Right ventricle myocardium superior (tissue), 1 donor: ENCODE measurements around the gene KIAA1671. TPM values are rescaled to one million over a fixed set of nuclear protein-coding genes. Genes with fewer than 3 reads are reported as not detected.

Source experiments
- ATAC-seq: fragments of 200-7000 bp; cut with Tn5 transposase; one replicate; pipeline ENCODE4 v1.9.1; 2020; ENCODE audit warnings: mild to moderate bottlenecking; ENCODE audit not compliant: poor library complexity
- DNase-seq: peaks from one replicate; pipeline ENCODE4 v3.0.0-alpha.2; 2020
- intact Hi-C: fragments of 100-400 bp; cut with DNase I; formaldehyde crosslinking; loops from one replicate; pipeline ENCODE4 v1.11.2; 2022
- total RNA-seq: library from RNA; stranded (reverse); fragmentation: NEBNext Ultra II Directional; extraction: Animal tissue kit (Norgen Biotek cat#: 25700); gene quantifications from one replicate; pipeline ENCODE4 v1.2.1, GENCODE V29; 2021
- donor health status: DM: no; HTN: yes; CAD: no; lungs with severe emphysema.

Gene KIAA1671
- total RNA-seq, 1 donor from 2014 or later = 12.6 TPM

DNA sequence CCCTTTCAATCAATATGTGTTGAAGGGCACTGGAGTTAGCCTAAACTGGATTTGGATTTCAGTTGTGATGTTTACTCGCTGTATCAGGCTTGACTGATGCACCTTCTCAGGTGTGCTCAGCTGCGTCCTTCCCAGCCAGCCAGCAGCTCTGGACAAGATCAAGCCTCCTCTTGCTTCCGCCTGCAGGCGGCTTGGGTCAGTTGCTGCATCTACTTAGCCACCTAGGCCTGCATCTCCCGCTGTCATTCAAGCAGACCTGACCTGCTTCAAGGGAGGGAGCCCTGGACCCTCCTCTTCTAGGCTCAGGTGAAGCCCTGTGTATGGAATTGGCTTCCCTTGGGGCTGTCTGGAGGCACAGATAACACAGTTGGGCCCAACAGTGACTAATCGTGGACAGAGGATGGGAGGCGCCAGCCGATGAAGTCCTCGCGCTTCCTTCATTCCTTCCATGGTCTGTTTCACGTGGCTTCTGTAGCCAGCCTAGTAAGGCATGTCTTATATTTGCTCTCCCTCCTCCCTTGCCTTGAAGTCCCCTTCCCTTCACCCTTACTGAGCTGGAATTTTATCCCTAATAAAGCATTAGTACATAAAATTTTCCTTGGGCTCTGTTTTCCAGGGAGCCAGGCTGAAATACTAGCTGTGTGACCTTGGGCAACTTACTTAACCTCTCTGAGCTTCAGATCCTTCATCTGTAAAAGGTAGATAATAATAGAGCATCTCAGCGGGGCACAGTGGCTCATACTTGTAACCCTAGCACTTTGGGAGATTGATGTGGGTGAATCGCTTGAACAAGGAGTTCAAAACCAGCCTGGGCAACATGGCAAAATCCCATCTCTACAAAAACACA, 3.9 kb upstream of the KIAA1671 start:
- DNase-seq (no peak), ATAC-seq (no peak)
- intact Hi-C loops = no loop called here

DNA sequence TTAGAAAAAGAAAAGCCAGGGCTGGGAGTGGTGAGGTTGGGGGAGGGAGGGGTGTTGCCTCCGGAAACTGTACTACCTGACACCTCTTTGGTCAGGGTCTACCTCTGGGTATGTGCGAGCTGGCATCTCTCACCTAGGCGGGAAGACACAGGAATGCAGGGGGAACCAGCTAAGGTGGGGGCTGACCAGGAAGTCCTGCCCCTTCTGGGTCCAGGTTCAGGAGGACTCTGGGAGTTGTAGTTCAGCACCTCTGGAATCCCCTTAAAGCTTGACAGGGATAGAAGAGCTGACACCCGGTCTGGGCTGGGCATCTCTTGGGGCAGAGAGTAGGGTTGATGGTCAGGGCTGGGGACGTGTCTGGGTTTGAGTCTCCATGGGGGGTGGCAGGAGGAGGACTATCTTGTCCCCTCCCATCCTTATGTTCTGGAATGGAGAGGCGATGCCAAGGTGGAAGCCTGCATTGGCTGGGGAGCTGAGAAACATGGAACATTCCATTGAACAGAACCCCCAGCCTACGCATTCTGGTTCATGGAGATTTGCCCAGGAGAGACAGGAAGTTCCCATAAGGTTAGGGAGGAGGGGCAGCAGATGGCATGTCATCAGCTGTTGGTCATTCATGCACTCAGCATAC, 2.1 kb upstream of the KIAA1671 start:
- no peak for ATAC-seq
- no peak for DNase-seq
- intact Hi-C loops = loop anchor here (5.0 kb wide), 1 partner anchor 77 kb away; no protein-coding TSS in a partner anchor

DNA sequence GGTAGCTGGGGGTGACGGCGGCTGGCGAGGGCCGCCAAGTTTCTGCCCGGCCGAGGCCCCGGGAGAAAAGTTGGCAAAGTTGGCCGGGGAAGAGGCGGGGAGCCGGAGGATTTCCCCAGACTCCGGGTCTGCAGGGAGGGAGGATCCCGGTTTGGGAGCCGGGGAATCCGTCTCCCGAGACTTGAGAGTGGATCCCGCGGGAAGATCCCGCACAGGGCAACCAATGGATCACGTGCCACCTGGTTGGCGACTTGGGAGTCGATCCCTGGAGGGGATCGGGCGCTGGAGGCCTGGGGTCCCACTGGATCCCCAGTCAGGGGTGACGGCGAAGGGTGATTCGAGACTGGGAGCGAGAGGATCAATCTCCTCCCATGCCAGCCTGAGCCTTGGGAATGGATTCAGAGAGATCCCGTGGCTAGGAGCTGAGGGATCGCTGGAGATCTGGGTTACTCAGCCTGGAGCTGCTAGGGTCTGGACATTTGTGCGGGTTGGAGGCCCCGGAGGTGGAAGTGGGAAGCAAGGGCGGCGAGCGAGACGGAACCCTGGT, 394 bp downstream of the KIAA1671 start:
- intact Hi-C loops = loop anchor here (1.0 to 5.0 kb wide), 2 partner anchors 74 to 95 kb away; no protein-coding TSS in a partner anchor
- DNase-seq (peak; percentile 62), ATAC-seq (peak; percentile 37)

DNA sequence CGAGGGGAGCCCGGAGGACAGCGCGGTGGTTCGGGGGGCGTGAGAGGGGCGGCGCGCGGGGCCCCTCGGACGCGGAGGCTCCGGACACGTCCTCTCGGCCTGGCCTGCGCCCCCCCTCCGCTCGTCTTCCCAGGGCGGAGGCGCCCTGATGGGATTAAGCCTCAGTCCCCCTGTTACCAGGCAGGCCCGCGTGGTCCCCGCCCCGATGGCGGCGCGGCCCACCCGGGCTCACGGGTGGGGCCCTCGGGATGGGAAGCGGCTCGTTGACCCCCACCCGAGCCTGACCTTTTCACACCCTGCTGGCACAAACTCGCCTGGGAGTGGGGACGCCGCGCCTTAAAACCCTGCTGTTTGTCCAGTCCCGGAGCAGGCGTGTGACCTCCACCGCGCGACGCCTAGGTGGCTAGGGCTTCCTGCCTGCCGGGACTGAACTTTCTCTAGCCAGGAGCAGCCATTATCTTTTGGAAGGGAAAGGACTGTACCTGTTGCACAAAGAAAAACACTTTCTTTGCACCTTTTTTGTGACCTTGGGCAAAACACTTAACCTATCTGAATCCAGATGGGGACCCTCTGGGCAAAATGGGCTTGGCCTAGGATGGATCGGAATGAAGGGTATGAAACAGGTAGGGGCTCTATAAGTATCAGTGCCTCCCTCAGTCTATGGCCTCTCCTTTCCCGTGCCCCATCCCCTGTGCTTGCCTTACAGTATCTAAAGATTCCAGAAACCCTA, 1.0 kb downstream of the KIAA1671 start:
- peak; percentile 69 for DNase-seq
- intact Hi-C loops = loop anchor here (5.0 kb wide), 1 partner anchor 74 kb away; no protein-coding TSS in a partner anchor
- peak; percentile 6 for ATAC-seq

DNA sequence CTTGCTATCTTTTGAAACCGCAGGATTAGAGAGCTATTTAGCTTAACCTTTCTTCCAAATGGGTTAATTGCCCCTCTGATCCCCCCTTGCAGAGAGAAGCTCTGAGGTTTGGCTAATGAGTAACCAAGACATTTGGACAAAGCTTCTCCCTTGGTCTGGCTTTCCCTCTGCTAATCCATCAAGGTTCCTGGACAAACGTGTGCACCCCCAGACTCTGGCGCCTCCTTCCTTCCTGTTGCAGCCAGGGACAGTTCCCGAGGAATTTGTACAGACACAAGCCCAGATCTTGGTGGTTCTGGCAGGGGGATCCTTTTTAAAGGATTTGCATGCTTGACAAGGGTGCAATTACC, 1.6 kb downstream of the KIAA1671 start:
- DNase-seq (no peak), ATAC-seq (no peak)
- intact Hi-C loops = loop anchor here (5.0 kb wide), 1 partner anchor 73 kb away; no protein-coding TSS in a partner anchor

DNA sequence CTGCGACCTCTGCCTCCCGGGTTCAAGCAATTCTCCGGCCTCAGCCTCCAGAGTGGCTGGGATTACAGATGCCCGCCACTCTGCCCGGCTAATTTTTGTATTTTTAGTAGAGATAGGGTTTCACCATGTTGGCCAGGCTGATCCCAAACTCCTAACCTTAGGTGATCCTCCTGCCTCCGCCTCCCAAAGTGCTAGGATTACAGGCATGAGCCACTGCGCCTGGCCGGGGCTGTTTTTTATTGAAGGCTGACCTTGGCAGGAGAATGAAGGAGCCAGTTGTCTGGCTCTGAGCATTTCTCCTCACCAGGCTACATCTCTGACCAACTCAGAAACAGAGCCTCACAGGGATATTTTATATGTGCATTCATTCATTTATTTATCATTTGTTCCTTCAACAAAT, 2.3 kb downstream of the KIAA1671 start:
- DNase-seq (no peak), ATAC-seq (no peak)
- intact Hi-C loops = loop anchor here (5.0 kb wide), 1 partner anchor 72 kb away; no protein-coding TSS in a partner anchor

DNA sequence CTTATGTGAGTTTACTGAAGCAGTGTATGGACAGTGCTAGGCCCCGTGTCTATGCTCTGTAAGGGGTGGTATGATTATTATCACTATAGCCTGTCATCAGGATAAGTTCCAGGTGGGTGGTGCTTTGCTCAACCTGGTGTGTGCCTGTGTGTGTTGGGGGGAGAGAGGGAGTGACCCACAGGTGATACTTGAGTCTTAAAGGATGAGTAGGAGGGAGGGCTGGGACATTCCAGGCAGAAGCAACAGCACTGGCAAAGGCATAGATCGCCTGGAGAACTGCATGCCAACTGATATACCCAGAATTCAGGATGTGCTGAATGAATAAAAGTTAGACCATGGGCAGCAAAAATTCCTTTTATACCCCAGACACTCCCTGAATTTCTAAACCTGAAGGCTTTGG, 4.5 kb downstream of the KIAA1671 start:
- DNase-seq (no peak), ATAC-seq (no peak)
- intact Hi-C loops = no loop called here

DNA sequence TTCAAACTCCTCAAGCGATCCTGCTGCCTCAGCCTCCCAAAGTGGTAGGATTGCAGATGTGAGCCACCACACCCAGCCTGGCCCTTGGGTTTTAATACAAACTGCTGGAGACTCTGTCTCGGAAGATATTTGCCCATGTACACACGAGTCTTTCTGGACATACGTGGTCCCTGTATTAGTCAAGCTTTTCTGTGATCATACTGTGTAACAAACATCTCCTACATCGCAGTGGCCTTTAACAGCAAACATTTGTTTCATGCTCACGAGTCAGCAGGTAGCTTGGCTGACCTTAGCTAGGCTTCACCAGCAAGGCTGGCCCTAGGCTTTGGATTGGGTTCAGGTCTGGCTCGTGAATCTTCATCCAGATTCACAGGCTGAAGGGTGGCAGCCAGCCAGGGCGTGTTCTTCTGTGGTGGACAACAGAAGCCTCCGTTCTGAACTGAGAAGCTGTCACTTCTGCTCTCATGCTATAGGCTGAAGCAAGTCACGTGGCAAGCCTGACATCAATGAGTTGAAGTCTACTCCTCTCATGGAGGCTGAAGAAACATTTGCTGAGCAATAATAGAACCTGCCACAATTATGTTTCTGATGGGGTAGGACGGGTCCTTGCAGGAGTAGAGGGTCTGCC, 8.8 kb downstream of the KIAA1671 start:
- no peak for DNase-seq
- intact Hi-C loops = no loop called here

DNA sequence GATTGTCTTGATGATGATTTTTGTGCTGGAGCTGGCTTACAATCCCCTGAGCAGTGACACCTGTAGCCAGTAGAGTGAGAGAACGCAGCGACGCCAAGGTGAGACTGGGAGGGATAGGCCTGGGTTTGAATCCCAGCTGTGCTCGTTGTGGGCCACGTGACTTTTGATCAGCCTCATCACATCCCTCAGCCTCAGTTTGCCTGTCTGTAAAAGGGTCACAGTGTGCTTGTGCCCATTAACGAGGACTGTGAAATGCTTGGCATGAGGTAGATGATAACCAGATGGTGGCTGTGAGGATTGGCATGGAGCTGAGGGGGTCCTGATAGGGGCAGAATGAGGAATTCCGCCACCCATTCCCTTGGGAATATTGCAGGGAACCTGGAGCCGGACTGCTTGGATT, 9.6 kb downstream of the KIAA1671 start:
- DNase-seq = no peak
- intact Hi-C loops = no loop called here
- no peak for ATAC-seq

More for the DNA sequence above, 8.8 kb downstream of the KIAA1671 start:
- no peak for ATAC-seq

DNA sequence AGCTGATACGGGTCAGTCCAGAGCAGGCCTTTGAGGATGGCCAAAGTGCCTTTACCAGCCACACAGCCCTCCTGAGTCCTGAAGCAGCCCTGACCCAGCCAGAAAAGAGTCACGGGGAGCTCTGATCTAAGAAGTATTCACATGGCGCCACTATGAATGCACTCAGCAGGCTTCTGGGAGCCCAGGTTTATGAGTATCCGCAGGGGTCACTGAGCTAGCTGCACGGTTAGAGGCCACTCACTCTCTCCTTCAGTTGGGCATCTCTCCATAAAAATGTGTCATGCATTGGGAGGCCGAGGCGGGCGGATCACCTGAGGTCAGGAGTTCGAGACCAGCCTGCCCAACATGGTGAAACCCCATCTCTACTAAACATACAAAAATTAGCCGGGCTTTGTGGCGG, 10.3 kb downstream of the KIAA1671 start:
- ATAC-seq (no peak), DNase-seq (no peak)
- intact Hi-C loops = no loop called here

DNA sequence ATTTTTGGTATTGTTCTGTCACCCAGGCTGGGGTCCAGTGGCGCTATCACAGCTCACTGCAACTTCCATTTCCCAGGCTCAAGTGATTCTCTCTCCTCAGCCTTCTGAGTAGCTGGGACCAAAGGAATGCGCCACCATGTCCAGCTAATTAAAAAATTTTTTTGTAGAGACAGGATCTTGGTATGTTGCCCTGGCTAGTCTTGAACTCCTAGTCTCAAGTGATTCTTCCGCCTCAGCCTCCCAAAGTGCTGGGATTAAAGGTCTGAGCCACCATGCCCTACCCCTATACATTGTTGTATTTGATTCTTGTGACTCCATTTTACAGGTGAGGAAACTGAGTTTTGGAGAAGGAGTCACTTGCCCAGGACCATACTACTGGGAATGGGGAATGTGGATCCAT, 11.9 kb downstream of the KIAA1671 start:
- intact Hi-C loops = no loop called here
- DNase-seq (no peak), ATAC-seq (no peak)

DNA sequence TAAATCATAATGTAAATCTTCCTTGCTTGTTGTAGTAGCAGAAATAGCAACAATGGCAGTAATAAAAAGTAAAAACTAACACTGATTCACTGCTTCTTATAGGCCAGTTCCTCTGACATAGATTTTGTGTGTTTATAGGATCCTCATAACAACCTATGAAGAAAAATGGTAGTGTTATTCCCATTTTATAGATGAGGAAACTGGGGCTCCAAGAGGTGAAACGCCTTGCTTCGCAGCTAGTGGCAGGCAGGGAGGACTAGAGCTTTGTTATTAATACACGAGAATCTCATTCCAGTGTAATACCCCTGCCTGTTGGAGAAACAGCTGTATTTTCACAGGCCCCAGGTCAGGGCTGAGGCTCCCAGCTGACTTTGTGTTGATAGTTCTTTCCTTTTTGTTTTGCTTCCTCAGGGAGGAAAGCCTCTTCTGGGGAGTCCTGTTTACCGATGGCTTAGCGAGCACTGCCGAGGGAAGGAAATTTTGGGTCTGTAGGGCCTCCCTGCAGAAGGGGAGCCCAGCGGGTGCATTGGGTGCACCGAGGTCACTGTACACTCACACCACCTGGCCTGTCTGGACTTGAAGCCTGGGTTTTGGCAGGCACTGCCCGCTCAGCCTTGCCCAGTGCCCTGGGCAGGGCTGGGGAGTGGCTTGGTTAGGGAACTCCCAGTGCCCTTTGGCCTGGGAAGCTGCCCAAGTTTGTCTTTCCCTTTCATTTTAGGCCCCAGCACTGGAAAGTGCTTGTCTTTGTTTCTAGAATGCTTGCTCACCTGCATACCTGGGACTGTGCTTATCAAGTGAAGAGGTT, 13.5 kb downstream of the KIAA1671 start:
- ATAC-seq = peak; percentile 52
- intact Hi-C loops = no loop called here
- peak; percentile 64 for DNase-seq

DNA sequence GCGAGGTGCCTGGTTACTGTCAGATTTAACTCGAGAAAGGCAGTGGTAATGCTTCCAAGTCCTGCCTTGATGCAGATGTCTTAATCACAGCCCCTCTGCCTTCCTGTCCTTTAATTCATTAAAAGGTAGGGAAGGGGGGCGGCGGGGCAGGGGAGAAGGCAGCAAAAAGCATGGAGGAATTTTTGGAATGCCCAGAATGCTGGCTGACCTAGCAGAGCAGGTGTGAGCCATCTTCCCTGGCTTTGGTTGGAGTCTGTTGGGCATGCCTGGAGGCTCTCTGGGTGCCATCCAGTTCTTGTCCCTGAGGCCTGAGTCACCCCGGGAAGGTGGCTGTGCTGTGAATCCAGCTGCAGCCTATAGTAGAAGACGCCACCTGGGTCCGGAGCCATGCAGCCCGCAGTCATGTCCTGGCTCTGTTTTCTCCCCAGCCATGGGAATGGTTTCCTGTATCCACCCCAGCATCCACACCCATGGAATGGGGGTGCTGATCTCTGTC, 15.6 kb downstream of the KIAA1671 start:
- ATAC-seq (peak; percentile 23), DNase-seq (no peak)
- intact Hi-C loops = no loop called here

DNA sequence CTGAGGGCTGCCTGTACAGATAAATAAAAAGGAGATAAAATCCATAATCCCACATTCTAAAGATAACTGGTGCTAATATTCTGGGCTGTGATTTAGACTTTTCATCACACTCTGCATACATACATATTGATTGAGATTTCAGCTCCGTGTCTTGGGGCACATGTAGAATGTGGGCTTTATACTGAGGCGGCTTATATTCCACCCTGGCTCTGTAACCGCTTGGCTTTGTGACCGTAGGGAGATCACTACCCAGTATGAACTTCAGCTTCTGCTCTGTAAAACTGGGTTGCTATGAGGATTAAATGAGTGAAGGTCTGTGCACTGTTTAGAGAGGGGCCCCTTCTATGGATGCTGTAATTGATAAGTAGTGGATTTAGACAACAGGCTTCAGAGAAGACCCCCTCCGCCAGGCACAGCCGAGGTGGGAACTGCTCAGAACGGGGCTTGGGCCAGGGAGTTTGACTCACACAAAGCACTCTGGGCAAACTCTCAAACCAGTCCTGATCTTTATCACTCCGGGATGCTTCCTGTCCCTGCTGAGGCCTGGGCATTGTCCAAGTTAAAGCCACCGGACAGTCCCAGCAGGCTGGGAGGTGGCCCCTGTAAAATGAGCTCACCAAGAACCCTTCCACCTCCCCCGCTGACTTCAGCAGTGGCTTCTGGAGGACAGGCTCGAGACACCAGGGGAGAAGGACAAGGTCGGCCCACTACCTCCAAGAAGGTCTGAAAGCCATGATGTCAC, 17.2 kb downstream of the KIAA1671 start:
- intact Hi-C loops = no loop called here
- peak; percentile 70 for DNase-seq
- ATAC-seq = peak; percentile 70

DNA sequence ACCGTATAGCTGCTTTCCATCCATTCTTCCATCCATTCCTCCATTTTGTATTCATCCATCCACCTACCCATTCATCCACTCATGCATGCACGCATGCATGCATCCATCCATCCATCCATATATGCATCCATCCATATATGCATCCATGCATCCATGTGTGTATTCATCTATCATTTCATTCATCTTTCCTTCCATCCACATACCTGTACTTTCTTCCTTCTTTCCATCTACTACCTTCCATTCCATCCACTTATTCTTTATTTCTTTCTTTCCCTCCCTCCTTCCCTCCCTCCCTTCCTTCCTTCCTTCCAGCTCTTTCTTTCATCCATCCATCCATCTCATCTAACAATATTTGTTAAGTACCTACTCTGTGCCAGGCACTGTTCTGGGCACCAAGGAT, 19.9 kb downstream of the KIAA1671 start:
- DNase-seq (no peak), ATAC-seq (no peak)
- intact Hi-C loops = no loop called here

DNA sequence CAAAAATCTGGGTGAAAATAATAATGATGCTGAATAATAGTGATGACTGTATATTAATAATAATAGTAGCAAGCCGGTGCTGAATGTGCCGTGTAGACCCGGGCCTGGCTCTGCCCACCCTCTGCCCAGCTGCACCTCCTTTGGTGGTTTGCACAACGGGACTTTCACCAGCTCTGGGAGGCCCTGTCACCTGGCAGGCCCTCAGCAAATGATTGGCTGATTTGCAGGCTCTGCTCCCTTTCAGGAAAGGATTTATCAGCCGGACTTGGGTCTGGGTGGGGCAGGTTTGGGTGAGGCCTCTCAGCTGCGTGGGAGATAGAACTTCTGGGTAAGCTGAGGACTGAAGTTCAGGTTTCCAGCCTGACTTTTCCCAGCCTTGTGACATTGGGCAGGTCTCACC, 21.4 kb downstream of the KIAA1671 start:
- DNase-seq (no peak), ATAC-seq (no peak)
- intact Hi-C loops = no loop called here

DNA sequence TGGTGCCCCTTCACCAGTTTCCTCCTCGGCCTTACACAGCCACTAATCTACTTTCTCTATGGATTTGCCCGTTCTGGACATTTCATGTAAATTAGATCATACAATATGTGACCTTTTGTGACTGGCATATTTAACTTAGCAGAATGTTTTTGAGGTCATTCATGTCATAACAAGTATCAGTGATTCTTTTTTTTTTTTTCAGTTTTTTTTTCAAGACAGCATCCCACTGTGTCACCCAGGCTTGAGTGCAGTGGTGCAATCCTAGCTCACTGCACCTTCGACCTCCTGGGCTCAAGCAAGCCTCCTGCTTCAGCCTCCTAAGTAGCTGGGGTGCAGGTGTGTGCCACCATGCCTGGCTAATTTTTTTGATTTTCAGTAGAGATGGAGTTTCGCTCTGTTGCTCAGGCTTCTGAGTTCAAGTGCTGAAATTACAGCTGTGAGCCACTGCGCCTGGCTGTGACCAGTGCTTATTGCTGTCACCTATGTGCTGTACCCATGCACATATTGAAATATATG, 22.7 kb downstream of the KIAA1671 start:
- DNase-seq (no peak), ATAC-seq (no peak)
- intact Hi-C loops = no loop called here
